Limb (tissue), 2 donors: ENCODE data around the gene EFS.
"Not testable (repeated sequence)": the region's sequence is repeated elsewhere in the genome, so short reads cannot be mapped to it uniquely, and the experiment has no call there.

Source experiments
- DNase-seq, 2 donors: peaks; one replicate each; pipeline ENCODE4 v3.0.0-alpha.2; 2016; ENCODE audit errors: extremely low spot score in 2 of 2

EFS gene

GRCh38 chr14:23365036-23365731 lies at the start of gene EFS:
Gene EFS, minus strand, starts transcription at chr14:23365172. Its CDS starts 147 bp downstream, at chr14:23365025.
- DNase-seq, result peak in 1 of 2 donors; percentile 70

GRCh38 chr14:23414254-23414653 lies 49.3 kb upstream of the EFS start:
- no peak for DNase-seq

DNA sequence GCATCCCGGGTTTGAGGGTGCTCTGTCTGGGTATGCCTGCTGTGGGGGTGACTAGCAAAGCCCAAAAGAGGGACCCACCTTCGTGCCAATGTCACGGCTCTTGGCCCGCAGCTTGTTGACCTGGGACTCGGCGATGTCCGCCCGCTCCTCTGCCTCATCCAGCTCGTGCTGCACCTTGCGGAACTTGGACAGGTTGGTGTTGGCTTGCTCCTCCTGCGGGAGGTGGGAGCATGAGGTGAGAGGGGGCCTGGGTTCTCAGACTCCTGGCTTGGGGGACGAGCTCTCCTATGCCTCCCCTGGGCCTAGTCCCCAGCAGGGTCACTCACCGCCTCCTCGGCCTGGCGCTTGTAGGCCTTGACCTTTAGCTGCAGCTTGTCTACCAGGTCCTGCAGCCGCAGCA lies 48.7 kb upstream of the EFS start:
- DNase-seq, result no peak

DNA sequence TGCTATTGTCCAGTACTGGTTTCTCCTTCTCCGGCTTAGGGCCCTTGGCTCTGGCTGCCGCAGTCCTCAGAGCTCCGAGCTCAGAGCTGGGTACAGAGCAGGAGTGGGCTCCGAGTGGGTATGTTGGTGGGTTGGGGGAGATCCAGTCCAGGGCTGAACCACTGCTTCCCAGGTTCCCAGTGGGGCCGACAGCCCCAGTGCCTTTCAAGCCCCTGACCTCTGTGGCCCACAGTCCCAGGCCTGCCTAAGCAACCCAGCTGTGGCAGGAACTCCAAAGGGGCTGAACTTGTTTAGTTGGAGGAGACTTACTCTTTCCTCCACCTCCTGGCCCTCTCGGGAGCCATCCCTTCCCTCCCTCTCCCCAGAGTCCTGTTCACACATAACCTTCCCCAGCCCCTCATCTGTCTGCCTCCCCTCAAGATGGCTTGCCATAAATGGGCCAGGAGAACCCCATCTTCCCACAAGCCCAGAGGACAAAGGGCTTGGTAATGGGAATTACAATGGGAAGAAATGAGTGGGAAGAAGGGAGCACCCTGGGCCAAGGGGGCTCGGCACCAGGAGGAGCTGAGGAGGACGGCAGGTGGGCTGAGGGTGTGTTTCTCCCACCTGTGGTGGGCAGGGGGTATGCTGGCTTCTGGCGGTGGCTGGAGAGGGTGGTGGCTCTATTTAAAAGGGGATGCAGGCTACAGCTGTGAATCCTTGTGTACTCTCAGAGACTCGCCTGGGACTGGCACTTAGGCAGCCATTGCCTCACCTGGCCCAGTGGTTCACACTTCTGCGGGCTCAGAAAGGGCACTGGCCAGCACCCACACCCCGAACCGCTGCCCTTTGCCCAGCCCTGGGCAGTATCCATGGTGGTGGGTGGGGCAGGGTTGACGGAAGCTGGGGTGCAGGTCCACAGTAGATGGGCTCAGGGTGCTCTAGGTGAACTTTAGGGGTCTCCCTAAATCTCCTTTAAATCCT lies 46.9 kb upstream of the EFS start:
- no peak for DNase-seq

DNA sequence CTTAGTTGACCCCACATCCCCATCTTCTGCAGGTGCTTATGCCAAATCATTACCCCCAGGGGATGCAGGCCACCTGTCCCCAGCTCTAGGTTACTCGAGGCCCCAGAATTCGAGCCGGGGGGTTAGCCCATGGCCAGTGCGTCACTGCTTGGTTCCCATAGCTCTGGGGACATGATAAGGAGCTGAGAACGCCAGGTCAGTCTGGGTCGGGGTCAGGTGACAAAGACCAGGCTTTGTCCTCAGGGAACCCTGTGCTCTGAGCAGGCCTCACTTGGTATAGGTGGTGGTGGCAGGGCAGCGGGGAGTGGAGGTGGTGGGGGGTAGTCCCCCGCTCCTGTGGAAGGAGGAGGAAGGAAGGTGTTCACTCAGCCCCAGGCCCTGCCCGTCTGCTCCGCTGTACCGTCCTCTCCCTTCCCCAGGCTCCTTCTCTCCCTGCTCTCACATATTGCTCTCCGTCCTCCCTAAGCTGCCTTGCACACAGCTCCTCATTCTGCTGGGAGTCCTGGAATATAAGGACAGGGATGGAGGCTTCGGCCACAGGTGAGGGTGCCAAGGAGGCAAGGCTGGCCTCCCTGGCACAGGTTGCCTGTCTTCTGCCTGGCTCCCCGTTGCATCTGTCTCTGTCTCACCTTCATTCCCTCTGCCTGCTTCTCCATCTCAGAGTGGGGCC lies 45.1 kb upstream of the EFS start:
- no peak for DNase-seq

- DNase-seq, result no peak
These were observed 44.5 kb upstream of the EFS start for GRCh38 chr14:23409475-23409874.

- DNase-seq, result no peak
These were observed 43.3 kb upstream of the EFS start for GRCh38 chr14:23408307-23408630.

DNA sequence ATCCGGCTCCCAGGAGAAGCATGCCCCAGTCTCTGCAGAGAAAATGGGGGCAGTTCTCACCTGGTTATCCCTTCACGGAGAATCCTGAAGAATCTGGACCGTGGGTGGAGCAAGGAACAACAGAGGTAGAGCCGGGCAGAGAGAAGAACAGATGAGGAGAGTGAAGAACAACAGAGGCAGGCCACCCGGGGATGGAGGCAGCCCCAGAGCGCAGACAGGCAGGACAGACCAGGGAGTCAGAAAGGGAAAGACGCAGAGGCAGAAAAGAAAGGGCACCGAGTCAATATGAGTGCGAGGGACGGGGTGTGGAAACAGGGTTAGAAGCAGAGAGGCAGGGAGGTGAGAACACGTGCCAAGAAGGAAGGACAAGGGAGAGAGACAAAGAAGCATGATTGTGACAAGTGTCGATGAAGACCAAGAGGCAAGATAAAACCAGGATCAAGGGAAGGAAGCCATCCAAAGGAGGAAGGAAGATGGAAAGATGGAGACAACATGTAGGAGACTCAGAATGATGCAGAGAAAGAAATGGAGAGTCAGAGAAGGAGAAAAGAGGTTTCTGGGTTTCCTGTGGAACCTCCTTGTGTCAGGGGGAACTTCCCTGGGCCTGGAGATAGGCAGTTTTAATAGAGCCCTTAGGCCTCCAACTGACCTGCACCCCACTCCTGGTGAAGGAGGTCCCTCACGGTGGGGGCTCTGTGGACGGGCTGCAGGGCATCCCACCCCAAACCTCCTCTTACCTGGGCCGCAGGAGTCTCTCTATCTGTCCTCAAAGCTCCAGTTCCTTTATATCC lies 42.7 kb upstream of the EFS start, which contains the start of gene MYH6:
MYH6 (minus strand) TSS at position 758 of the 791 bp plus-strand sequence. CDS start 1,050 bp downstream, outside the sequence.
- DNase-seq, result no peak

DNA sequence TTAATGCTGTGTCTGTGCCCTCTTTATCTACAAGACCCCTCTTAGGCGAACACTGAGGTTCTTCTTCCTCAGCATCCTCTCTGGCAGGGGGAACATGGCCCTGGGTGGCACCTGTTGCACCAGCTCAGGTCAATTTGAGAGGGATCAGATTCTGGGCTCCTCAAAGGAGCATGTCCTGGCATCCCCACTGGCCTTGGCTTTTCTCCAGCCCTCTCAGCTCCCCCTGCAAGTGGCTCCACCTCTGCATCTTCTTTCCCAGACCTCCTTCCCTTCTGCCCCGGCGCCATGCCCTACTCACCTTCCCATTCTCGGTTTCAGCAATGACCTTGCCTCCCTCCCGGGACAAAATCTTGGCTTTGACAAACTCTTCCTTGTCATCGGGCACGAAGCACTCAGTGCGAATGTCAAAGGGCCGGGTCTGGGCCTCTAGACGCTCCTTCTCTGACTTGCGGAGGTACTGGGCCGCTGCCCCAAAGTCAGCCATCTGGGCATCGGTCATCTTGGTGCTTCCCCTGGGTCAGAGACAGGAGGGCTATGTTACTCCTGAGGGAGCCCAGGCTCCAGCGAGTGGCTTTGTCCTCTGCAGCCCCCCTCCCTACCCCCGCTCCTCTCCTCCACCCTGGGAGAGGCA lies 41.9 kb upstream of the EFS start:
- no peak for DNase-seq

DNA sequence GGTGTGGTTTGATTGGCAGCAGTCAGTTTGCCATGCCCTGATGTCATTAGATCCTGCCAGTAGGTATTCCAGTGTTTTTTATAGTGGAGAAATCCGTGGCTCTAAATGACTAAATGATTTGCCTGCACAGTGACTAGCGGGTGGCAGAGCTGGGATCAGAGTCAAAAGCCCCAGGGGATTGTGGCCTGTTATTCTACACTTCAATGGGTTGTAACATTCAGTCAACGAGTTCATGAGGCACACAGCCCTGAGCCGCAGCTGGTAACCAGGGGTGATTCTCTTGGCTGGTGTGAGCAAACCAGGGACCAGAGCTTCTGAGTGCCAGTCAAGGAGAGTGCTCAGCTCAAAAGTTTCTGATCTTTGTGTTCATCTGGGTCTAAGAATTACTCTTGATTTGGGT lies 41.3 kb upstream of the EFS start:
- no peak for DNase-seq

DNA sequence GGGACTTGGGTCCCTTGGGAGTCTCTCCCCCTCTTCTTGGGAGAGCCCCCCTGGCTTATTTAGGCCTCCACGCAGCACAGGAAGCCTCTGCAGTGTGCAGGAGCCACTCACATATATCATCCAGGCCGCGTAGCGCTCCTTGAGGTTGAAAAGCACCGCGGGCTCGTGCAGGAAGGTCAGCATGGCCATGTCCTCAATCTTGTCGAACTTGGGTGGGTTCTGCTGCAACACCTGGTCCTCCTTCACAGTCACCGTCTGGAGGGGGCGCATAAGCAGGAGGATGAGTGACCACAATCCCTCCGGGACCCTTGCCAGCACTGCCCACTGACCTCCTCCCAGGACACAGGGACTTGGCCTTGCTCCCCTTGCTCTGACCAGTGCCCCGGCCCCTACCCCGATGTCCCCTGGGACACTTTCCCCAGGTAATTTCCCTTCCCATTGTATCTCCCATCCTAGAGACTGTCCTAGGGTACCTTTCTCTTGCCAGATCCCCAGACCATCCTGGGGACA lies 40.6 kb upstream of the EFS start:
- DNase-seq, result no peak

GRCh38 chr14:23405096-23405495 lies 40.1 kb upstream of the EFS start:
- DNase-seq, result no peak

- no peak for DNase-seq
These were observed 39.4 kb upstream of the EFS start for GRCh38 chr14:23404331-23404900.

GRCh38 chr14:23403908-23404307 lies 38.9 kb upstream of the EFS start:
- no peak for DNase-seq

DNA sequence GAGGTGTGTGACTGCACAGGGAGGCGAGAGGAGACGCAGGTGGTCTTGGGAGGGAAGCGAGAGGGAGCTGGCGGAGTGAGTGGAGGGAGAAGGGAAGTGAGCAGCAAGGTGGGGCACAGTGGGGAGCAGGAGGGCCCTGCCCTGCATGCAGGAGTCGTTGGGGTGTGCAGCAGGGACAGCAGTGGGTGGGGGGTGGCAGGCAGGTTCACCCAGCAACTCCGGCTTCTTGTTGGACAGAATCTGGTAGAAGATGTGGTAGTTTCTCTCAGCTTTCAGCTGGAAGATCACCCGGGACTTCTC lies 38.1 kb upstream of the EFS start:
- no peak for DNase-seq

- DNase-seq, result no peak
These were observed 37.5 kb upstream of the EFS start for GRCh38 chr14:23402296-23403138.

DNA sequence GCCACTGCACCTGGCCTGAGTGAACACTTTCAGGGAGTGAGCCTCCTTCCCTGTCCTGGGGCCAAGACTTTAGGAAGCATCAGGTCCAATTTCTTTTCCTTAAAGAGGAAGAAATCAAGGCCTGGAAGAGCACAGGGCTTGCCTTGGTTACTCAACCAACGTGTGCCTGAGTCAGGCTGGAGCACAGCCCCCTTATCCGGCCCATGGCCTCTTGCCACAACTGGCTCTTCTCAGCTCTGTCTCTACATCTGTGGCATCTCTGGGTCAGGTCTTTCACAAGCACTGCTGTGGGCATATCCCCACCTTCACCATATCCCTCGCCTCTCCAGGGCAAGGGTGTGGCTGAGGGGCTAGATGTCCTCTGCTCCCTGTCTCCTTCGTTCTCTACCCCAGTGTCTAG lies 36.3 kb upstream of the EFS start:
- no peak for DNase-seq

DNA sequence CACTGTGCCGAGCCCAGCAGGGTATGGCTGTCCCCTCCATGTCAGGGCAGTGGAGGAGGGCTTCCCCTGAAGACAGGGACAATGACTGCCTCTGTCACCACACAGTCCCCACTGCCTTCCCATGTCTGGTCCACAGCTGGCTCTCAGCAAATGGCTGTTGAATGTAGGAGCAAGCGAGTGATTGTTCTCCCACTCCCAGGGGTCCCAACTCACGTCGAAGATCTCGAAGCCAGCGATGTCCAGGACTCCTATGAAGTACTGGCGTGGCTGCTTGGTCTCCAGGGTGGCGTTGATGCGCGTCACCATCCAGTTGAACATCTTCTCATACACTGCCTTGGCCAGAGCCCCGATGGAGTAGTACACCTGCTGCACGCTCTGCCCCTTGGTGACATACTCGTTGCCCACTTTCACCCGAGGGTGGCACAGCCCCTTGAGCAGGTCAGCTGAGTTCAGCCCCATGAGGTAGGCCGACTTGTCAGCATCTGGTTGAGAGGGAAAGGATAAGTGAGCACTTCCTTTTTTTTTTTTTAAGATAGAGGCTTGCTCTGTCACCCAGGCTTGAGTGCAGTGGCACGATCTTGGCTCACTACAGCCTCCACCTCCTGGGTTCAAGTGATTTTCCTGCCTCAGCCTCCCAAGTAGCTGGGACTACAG lies 35.7 kb upstream of the EFS start:
- DNase-seq, result not testable (repeated sequence)

- DNase-seq, result no peak
These were observed 34.6 kb upstream of the EFS start for GRCh38 chr14:23399591-23399990.
